H9 (cell line): Measurements from ENCODE around the gene MAZ. TPM values are rescaled to one million over a fixed set of nuclear protein-coding genes. Genes with fewer than 3 reads are reported as not detected.

ENCODE experiments used
- DNase-seq: peaks from one replicate; pipeline ENCODE4 v3.0.0-alpha.2; 2017
- H2AFZ ChIP-seq: one replicate; pipeline ENCODE4 v1.6.1; 2013; ENCODE audit warnings: mild to moderate bottlenecking, low read length, control low read depth, moderate library complexity
- H2AK5ac ChIP-seq: 2 replicates; pipeline ENCODE4 v1.6.1; 2013; ENCODE audit warnings: low read length, control low read depth, mixed read lengths; ENCODE audit not compliant: insufficient read length
- H2BK120ac ChIP-seq: one replicate; pipeline ENCODE4 v1.6.1; 2013; ENCODE audit warnings: low read depth, mild to moderate bottlenecking, low read length, control low read depth, inconsistent platforms; ENCODE audit not compliant: poor library complexity, severe bottlenecking
- H2BK12ac ChIP-seq: 2 replicates; pipeline ENCODE4 v1.6.1; 2013; ENCODE audit warnings: low read length, control low read depth, mixed read lengths, low read depth; ENCODE audit not compliant: insufficient read length
- H2BK15ac ChIP-seq: 2 replicates; pipeline ENCODE4 v1.6.1; 2013; ENCODE audit warnings: low read depth, low read length, control low read depth
- H2BK20ac ChIP-seq: one replicate; pipeline ENCODE4 v1.6.1; 2013; ENCODE audit warnings: low read depth, mild to moderate bottlenecking, low read length, control low read depth, inconsistent platforms; ENCODE audit not compliant: poor library complexity, severe bottlenecking
- H2BK5ac ChIP-seq: 2 replicates; pipeline ENCODE4 v1.6.1; 2013; ENCODE audit warnings: low read length, control low read depth, mixed read lengths; ENCODE audit not compliant: insufficient read length
- H3K14ac ChIP-seq: 2 replicates; pipeline ENCODE4 v1.6.1; 2013; ENCODE audit warnings: low read length, control low read depth; ENCODE audit not compliant: insufficient read depth
- H3K18ac ChIP-seq: 2 replicates; pipeline ENCODE4 v1.6.1; 2013; ENCODE audit warnings: low read depth, mild to moderate bottlenecking, mixed read lengths, low read length, control low read depth; ENCODE audit not compliant: insufficient read length
- H3K23ac ChIP-seq: 2 replicates; pipeline ENCODE4 v1.6.1; 2013; ENCODE audit warnings: low read length, control low read depth, mixed read lengths, low read depth; ENCODE audit not compliant: insufficient read length
- H3K23me2 ChIP-seq: 2 replicates; pipeline ENCODE4 v1.6.1; 2013; ENCODE audit warnings: low read depth, mild to moderate bottlenecking, mixed read lengths, low read length, control low read depth; ENCODE audit not compliant: insufficient read length, poor library complexity, severe bottlenecking
- H3K27ac ChIP-seq: 2 replicates; pipeline ENCODE4 v1.5.1; 2013; ENCODE audit warnings: low read length, control low read depth, mixed read lengths, low read depth; ENCODE audit not compliant: insufficient read length
- H3K27me3 ChIP-seq: 2 replicates; pipeline ENCODE4 v1.6.1; 2013; ENCODE audit warnings: low read length, control low read depth, inconsistent platforms; ENCODE audit not compliant: insufficient read depth
- H3K4ac ChIP-seq: 2 replicates; pipeline ENCODE4 v1.6.1; 2013; ENCODE audit warnings: low read depth, mild to moderate bottlenecking, control low read depth, inconsistent platforms, low read length, moderate library complexity
- H3K4me1 ChIP-seq: 2 replicates; pipeline ENCODE4 v1.6.1; 2013; ENCODE audit warnings: low read length, control low read depth, inconsistent platforms; ENCODE audit not compliant: insufficient read depth
- H3K4me2 ChIP-seq: 2 replicates; pipeline ENCODE4 v1.6.1; 2013; ENCODE audit warnings: low read length, control low read depth, mixed read lengths; ENCODE audit not compliant: insufficient read length, insufficient read depth
- H3K56ac ChIP-seq: 2 replicates; pipeline ENCODE4 v1.6.1; 2013; ENCODE audit warnings: low read depth, mild to moderate bottlenecking, mixed read lengths, low read length, control low read depth; ENCODE audit not compliant: insufficient read length
- H3K79me1 ChIP-seq: 2 replicates; pipeline ENCODE4 v1.6.1; 2013; ENCODE audit warnings: low read depth, mild to moderate bottlenecking, moderate library complexity, low read length, control low read depth, inconsistent platforms; ENCODE audit not compliant: insufficient read depth, poor library complexity, severe bottlenecking
- H3K79me2 ChIP-seq: 2 replicates; pipeline ENCODE4 v1.6.1; 2013; ENCODE audit warnings: low read length, control low read depth, inconsistent platforms; ENCODE audit not compliant: insufficient read depth
- H3K9ac ChIP-seq: 2 replicates; pipeline ENCODE4 v1.6.1; 2013; ENCODE audit warnings: low read length, control low read depth, mixed read lengths; ENCODE audit not compliant: insufficient read length; ENCODE audit errors: extremely low read depth
- H3K9me3 ChIP-seq: one replicate; pipeline ENCODE4 v1.6.1; 2013; ENCODE audit warnings: low read depth, low read length, inconsistent platforms; ENCODE audit not compliant: control insufficient read depth
- H3T11ph ChIP-seq: one replicate; pipeline ENCODE4 v1.6.1; 2013; ENCODE audit warnings: mild to moderate bottlenecking, low read length, control low read depth, inconsistent platforms
- H4K20me1 ChIP-seq: one replicate; pipeline ENCODE4 v1.6.1; 2013; ENCODE audit not compliant: control insufficient read depth, insufficient read length, insufficient read depth
- H4K5ac ChIP-seq: 2 replicates; pipeline ENCODE4 v1.6.1; 2013; ENCODE audit warnings: low read depth, mild to moderate bottlenecking, mixed read lengths, low read length, control low read depth; ENCODE audit not compliant: insufficient read length
- H4K8ac ChIP-seq: replicated peaks from 2 replicates; pipeline ENCODE4 v1.6.1; 2013; ENCODE audit warnings: low read length, control low read depth, mixed read lengths, low read depth; ENCODE audit not compliant: insufficient read length
- H4K91ac ChIP-seq: 2 replicates; pipeline ENCODE4 v1.6.1; 2013; ENCODE audit warnings: low read depth, mild to moderate bottlenecking, moderate library complexity, mixed read lengths, low read length, control low read depth; ENCODE audit not compliant: insufficient read length
- H3K27ac Mint-ChIP-seq, 3 experiments: 2 replicates in 2 of 3; 3 replicates in 1 of 3; pipeline ENCODE4 v1.8.0; 2020 to 2021; ENCODE audit warnings: mixed read lengths in 3 of 3, mild to moderate bottlenecking in 1 of 3, moderate library complexity in 1 of 3
- H3K27me3 Mint-ChIP-seq: 2 replicates; pipeline ENCODE4 v1.8.0; 2021; ENCODE audit warnings: low read depth, mild to moderate bottlenecking, moderate library complexity, mixed read lengths
- H3K36me3 Mint-ChIP-seq, 3 experiments: 2 replicates in 2 of 3; 3 replicates in 1 of 3; pipeline ENCODE4 v1.8.0; 2020 to 2021; ENCODE audit warnings: low read depth in 3 of 3, mixed read lengths in 3 of 3; ENCODE audit not compliant: insufficient read depth in 1 of 3
- H3K4me1 Mint-ChIP-seq, 2 experiments: 2 replicates each; pipeline ENCODE4 v1.8.0; 2020; ENCODE audit warnings: mixed read lengths in 2 of 2
- H3K4me3 Mint-ChIP-seq, 2 experiments: 2 replicates in 1 of 2; 3 replicates in 1 of 2; pipeline ENCODE4 v1.8.0; 2020 to 2021; ENCODE audit warnings: mild to moderate bottlenecking in 2 of 2, mixed read lengths in 2 of 2, moderate library complexity in 1 of 2
- H3K9me3 Mint-ChIP-seq, 2 experiments: 2 replicates in 1 of 2; 3 replicates in 1 of 2; pipeline ENCODE4 v1.8.0; 2020; ENCODE audit warnings: mild to moderate bottlenecking in 2 of 2, mixed read lengths in 2 of 2, moderate library complexity in 1 of 2
- WGBS: extraction: QIAGEN DNeasy Blood & Tissue Kit; methylation state at CpG from one replicate; pipeline ENCODE4 v1.1.7; 2013; ENCODE audit warnings: missing lambda C conversion rate, low lambda C conversion rate, mixed read lengths; ENCODE audit not compliant: insufficient read length; ENCODE audit errors: extremely low coverage; 5-methylcytosine and 5-hydroxymethylcytosine counted together
- total RNA-seq: library from RNA; stranded (reverse); gene quantifications from 2 replicates; pipeline ENCODE4 v1.2.1, GENCODE V29; 2021
- TF ChIP-seq, protein P1 (sequence below): fragments of 200-600 bp; sonication (generic); conservative IDR thresholded peaks from 3 replicates; pipeline ENCODE4 v1.8.0; 2021; ENCODE audit warnings: antibody characterized with exemption, mild to moderate bottlenecking

MAZ gene
- total RNA-seq, 1 experiment from 2014 or later, result 412 TPM

DNA sequence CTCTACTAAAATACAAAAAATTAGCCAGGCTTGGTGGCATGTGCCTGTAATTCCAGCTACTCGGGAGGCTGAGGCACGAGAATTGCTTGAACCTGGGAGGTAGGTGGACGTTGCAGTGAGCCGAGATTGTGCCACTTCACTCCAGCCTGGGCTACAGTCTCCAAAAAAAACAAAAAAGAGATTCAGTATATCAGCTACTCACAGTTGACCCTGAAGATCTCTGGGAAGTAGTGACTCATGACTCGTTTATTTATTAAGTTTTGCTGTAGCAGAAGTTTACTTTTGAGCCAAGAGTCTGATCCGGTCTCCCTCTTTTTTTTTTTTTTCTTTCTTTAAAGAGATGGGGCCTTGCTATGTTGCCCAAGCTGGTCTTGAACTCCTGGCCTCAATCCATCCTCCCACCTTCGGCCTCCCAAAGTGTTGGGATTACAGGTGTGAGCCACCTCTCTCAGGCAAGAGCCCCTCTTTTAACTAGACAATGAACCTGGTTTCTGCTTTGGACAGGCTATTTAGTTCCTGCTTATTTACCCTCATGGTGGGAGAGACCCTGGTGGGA, 18.3 kb downstream of the MAZ start:
- no peak overlapping the region for H2AFZ ChIP-seq
- H3K18ac ChIP-seq, result no peak overlapping the region
- H2BK15ac ChIP-seq, result no peak overlapping the region
- no peak overlapping the region for H2AK5ac ChIP-seq
- Mint-ChIP-seq H3K27me3 (no peaks in the 10 kb centered on the region), H3K4me1 (peaks cover 24 to 28% of the 10 kb centered on the region in 2 experiments), H3K9me3 (no peaks in the 10 kb centered on the region), H3K27ac (peak overlapping the region; percentile 95 to 98 (median 95); a peak in 6 of 7 replicates), H3K4me3 (no peak overlapping the region), H3K36me3 (peaks cover 6 to 14% (median 11%) of the 10 kb centered on the region in 3 experiments; a peak in 6 of 7 replicates)
- no CpG with 5 or more reads among the region's 7 CpGs for WGBS
- no peaks in the 10 kb centered on the region for H3K79me2 ChIP-seq
- no peak overlapping the region for H3K14ac ChIP-seq
- no peak overlapping the region for H3K4ac ChIP-seq
- no peak overlapping the region for H3K9ac ChIP-seq
- no peak overlapping the region for H3T11ph ChIP-seq
- no peaks in the 10 kb centered on the region for H3K27me3 ChIP-seq
- H4K5ac ChIP-seq, result no peak overlapping the region
- H3K4me2 ChIP-seq, result no peak overlapping the region
- H2BK120ac ChIP-seq, result no peak overlapping the region
- H4K91ac ChIP-seq, result no peak overlapping the region
- no peak overlapping the region for H3K56ac ChIP-seq
- no peaks in the 10 kb centered on the region for H3K4me1 ChIP-seq
- no peak overlapping the region for H3K27ac ChIP-seq
- no peaks in the 10 kb centered on the region for H3K23me2 ChIP-seq
- no peak overlapping the region for H2BK20ac ChIP-seq
- H2BK5ac ChIP-seq, result no peak overlapping the region
- no peak overlapping the region for H2BK12ac ChIP-seq
- no peaks in the 10 kb centered on the region for H3K9me3 ChIP-seq
- no peak for DNase-seq
- no peak overlapping the region for H3K23ac ChIP-seq
- H4K8ac ChIP-seq, result no peak overlapping the region
- TF ChIP-seq, protein P1, sequence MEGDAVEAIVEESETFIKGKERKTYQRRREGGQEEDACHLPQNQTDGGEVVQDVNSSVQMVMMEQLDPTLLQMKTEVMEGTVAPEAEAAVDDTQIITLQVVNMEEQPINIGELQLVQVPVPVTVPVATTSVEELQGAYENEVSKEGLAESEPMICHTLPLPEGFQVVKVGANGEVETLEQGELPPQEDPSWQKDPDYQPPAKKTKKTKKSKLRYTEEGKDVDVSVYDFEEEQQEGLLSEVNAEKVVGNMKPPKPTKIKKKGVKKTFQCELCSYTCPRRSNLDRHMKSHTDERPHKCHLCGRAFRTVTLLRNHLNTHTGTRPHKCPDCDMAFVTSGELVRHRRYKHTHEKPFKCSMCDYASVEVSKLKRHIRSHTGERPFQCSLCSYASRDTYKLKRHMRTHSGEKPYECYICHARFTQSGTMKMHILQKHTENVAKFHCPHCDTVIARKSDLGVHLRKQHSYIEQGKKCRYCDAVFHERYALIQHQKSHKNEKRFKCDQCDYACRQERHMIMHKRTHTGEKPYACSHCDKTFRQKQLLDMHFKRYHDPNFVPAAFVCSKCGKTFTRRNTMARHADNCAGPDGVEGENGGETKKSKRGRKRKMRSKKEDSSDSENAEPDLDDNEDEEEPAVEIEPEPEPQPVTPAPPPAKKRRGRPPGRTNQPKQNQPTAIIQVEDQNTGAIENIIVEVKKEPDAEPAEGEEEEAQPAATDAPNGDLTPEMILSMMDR, result no peak
- no peaks in the 10 kb centered on the region for H4K20me1 ChIP-seq
- H3K79me1 ChIP-seq, result no peaks in the 10 kb centered on the region
